Measurements from ENCODE around the gene WFDC6. TPM values are rescaled to one million over a fixed set of nuclear protein-coding genes. Genes with fewer than 3 reads are reported as not detected.

WFDC6 gene
- total and polyA plus RNA-seq, 2 of the 8 experiments (the other 6 are each of a cell fraction or from before 2014, with no cell fraction given), result not detected

DNA sequence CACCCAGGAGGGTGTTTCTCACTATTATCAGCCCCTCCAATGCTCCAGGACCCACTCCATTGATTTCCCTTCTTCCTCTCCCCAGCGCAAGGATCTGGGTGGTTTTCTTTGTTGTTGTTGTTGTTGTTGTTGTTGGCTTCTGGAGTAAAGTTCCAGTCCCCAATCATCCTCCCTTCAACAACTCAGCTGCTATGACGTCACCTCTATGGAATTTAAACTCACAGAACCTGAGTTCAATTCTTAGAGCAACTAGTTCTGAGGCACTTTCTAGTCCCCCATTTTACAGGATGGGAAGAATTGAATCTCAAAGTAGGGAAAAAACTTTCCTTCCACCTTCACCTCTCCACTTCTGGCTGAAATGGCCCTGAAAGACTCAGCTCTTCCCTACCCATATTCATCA is 49.5 kb upstream of the WFDC6 start:
- peak overlapping the region; percentile 11; the same call in 1 of the 2 replicates for H2BK20ac ChIP-seq (ENCODE audit: low read length)
- no peaks in the 10 kb centered on the region for H3K27me3 ChIP-seq (replicated peaks in 1 of 4; ENCODE audit: control insufficient read depth in 3 of 4, extremely low read depth in 1 of 4, insufficient read depth in 3 of 4, low read length in 3 of 4)
- H2BK5ac ChIP-seq (ENCODE audit: low read depth, low read length), result no peak overlapping the region
- H3K79me1 ChIP-seq (ENCODE audit: low read depth, low read length), result no peaks in the 10 kb centered on the region
- TF ChIP-seq KDM5A (IDR thresholded peaks at IDR 0.05; ENCODE audit: low read length) (no peak), JUND (IDR thresholded peaks at IDR 0.05; ENCODE audit: low read length) (peak; percentile 61; the same call in 1 of the 2 replicates), TAF1 (IDR thresholded peaks at IDR 0.05; ENCODE audit: low read depth, low read length) (no peak), CEBPB (IDR thresholded peaks at IDR 0.05; ENCODE audit: low read depth, low read length) (no peak), RXRA (IDR thresholded peaks at IDR 0.05; ENCODE audit: insufficient read depth, low read depth, low read length) (no peak)
- TF ChIP-seq, protein P1, sequence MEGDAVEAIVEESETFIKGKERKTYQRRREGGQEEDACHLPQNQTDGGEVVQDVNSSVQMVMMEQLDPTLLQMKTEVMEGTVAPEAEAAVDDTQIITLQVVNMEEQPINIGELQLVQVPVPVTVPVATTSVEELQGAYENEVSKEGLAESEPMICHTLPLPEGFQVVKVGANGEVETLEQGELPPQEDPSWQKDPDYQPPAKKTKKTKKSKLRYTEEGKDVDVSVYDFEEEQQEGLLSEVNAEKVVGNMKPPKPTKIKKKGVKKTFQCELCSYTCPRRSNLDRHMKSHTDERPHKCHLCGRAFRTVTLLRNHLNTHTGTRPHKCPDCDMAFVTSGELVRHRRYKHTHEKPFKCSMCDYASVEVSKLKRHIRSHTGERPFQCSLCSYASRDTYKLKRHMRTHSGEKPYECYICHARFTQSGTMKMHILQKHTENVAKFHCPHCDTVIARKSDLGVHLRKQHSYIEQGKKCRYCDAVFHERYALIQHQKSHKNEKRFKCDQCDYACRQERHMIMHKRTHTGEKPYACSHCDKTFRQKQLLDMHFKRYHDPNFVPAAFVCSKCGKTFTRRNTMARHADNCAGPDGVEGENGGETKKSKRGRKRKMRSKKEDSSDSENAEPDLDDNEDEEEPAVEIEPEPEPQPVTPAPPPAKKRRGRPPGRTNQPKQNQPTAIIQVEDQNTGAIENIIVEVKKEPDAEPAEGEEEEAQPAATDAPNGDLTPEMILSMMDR (IDR thresholded peaks at IDR 0.05; ENCODE audit: control extremely low read depth in 1 of 3, insufficient read depth in 1 of 3, low read depth in 1 of 3, low read length in 3 of 3), result no peak
- H3K4ac ChIP-seq (replicated peaks; ENCODE audit: insufficient read length, low read depth, low read length), result no peak overlapping the region
- no peak overlapping the region for H3K4me2 ChIP-seq (ENCODE audit: insufficient read depth in 1 of 2, low read depth in 2 of 2, low read length in 2 of 2)
- FAIRE-seq (peak; percentile 52), DNase-seq (ENCODE audit: low read depth in 1 of 2, low spot score in 2 of 2) (no peak)
- no peaks in the 10 kb centered on the region for H3K79me2 ChIP-seq (ENCODE audit: control insufficient read depth in 1 of 2, insufficient read depth in 2 of 2, low read length in 2 of 2)
- H3K18ac ChIP-seq (ENCODE audit: extremely low read depth, low read length), result no peak overlapping the region
- no peaks in the 10 kb centered on the region for H3K36me3 ChIP-seq (ENCODE audit: control insufficient read depth in 2 of 4, insufficient read depth in 4 of 4, low read length in 3 of 4)
- H3K4me3 ChIP-seq (ENCODE audit: extremely low read depth in 1 of 4, insufficient read depth in 2 of 4, low read depth in 3 of 4, low read length in 4 of 4), result no peak overlapping the region
- no peak overlapping the region for H3K56ac ChIP-seq (replicated peaks; ENCODE audit: insufficient read length, low read depth, low read length)
- H2AFZ ChIP-seq (ENCODE audit: low read length), result no peak overlapping the region
- no peak overlapping the region for H3K14ac ChIP-seq (ENCODE audit: insufficient read length)
- H2BK12ac ChIP-seq (ENCODE audit: low read depth, low read length), result no peak overlapping the region
- no peak overlapping the region for H4K8ac ChIP-seq (ENCODE audit: extremely low read depth, insufficient read depth, low read length)
- H3K27ac ChIP-seq (ENCODE audit: low read depth, low read length), result no peak overlapping the region
- no peak overlapping the region for H2BK15ac ChIP-seq (ENCODE audit: low read length)
- no peaks in the 10 kb centered on the region for H3K4me1 ChIP-seq (replicated peaks in 1 of 4; ENCODE audit: control insufficient read depth in 3 of 4, insufficient read depth in 4 of 4, low read length in 3 of 4)
- no peak overlapping the region for H2AK5ac ChIP-seq (ENCODE audit: low read depth, low read length)
- no peaks in the 10 kb centered on the region for H3K9me3 ChIP-seq (ENCODE audit: insufficient read depth in 2 of 2, low read depth in 1 of 2, low read length in 1 of 2)
- no peak overlapping the region for H4K5ac ChIP-seq (ENCODE audit: insufficient read length, low read depth, low read length)
- ChIA-PET POLR2A (ENCODE audit: partially characterized antibody) (interaction anchor here (1.1 kb wide), 1 partner anchor 183 kb away, joined by 3 read pairs; no protein-coding TSS in a partner anchor), CTCF (ENCODE audit: partially characterized antibody) (interaction anchor here (0.6 to 1.9 kb wide), 4 partner anchors 9 to 244 kb away, joined by 3 to 17 read pairs (median 3); partner anchors contain the start of gene WFDC8)
- no peak overlapping the region for H3K23ac ChIP-seq (ENCODE audit: insufficient read length)
- H3K9ac ChIP-seq (replicated peaks in 1 of 4; ENCODE audit: extremely low read depth in 1 of 4, low read depth in 3 of 4, low read length in 3 of 4), result no peak overlapping the region
- no peak overlapping the region for H2BK120ac ChIP-seq (replicated peaks; ENCODE audit: low read depth, low read length)
- no peak overlapping the region for H4K91ac ChIP-seq (replicated peaks; ENCODE audit: insufficient read length, low read length)
- no peaks in the 10 kb centered on the region for H3K23me2 ChIP-seq (ENCODE audit: low read depth, low read length)
- WGBS, 2 experiments (ENCODE audit: extremely low coverage in 1 of 2, insufficient coverage in 1 of 2, insufficient read length in 1 of 2, insufficient replicate concordance in 2 of 2, low coverage in 1 of 2, low lambda C conversion rate in 2 of 2, missing lambda C conversion rate in 1 of 2), result 88% methylated on average over 2 of the region's 2 CpGs; no CpG with 5 or more reads in 1 of the 2 experiments
- no peaks in the 10 kb centered on the region for H4K20me1 ChIP-seq (replicated peaks in 1 of 2; ENCODE audit: control insufficient read depth in 1 of 2, insufficient read depth in 2 of 2, low read length in 2 of 2)
